Natural killer cell (primary cell): Measurements from ENCODE around the gene LTF. TPM values are rescaled to one million over a fixed set of nuclear protein-coding genes. Genes with fewer than 3 reads are reported as not detected.

Source experiments
- ATAC-seq, 3 donors: fragments of 150-1000 bp in 2 of 3; fragments of 200-7000 bp in 1 of 3; cut with Tn5 transposase; 1 replicate in 1 of 3; 2 replicates in 2 of 3; pipeline ENCODE4 v1.10.0; 2021; ENCODE audit warnings: mild to moderate bottlenecking in 2 of 3, moderate library complexity in 2 of 3
- DNase-seq, 2 donors: peaks; one replicate each; pipeline versions ENCODE4 v3.0.0 to v3.0.0-alpha.2; 2013 to 2021; ENCODE audit warnings: mixed read lengths in 1 of 2
- H3K27ac ChIP-seq: one replicate; pipeline ENCODE4 v1.5.1; 2013; ENCODE audit warnings: mild to moderate bottlenecking, low read length
- H3K27me3 ChIP-seq: one replicate; pipeline ENCODE4 v1.6.1; 2013; ENCODE audit warnings: low read length; ENCODE audit not compliant: control insufficient read depth, insufficient read depth
- H3K36me3 ChIP-seq: one replicate; pipeline ENCODE4 v1.6.1; 2013; ENCODE audit warnings: low read length; ENCODE audit not compliant: control insufficient read depth, insufficient read depth
- H3K4me1 ChIP-seq: one replicate; pipeline ENCODE4 v1.6.1; 2013; ENCODE audit warnings: low read length; ENCODE audit not compliant: control insufficient read depth, insufficient read depth
- H3K4me3 ChIP-seq: one replicate; pipeline ENCODE4 v1.5.1; 2013; ENCODE audit warnings: low read length
- H3K9me3 ChIP-seq: one replicate; pipeline ENCODE4 v1.6.1; 2013; ENCODE audit warnings: low read length; ENCODE audit not compliant: control insufficient read depth, insufficient read depth
- H3K27ac Mint-ChIP-seq, 2 donors: one replicate each; pipeline ENCODE4 v1.8.0; 2022; ENCODE audit warnings: mild to moderate bottlenecking in 2 of 2, mixed read lengths in 2 of 2, moderate library complexity in 1 of 2
- H3K27me3 Mint-ChIP-seq, 2 donors: one replicate each; pipeline ENCODE4 v1.8.0; 2022; ENCODE audit warnings: low read depth in 2 of 2, mixed read lengths in 2 of 2
- H3K36me3 Mint-ChIP-seq: one replicate; pipeline ENCODE4 v1.8.0; 2022; ENCODE audit warnings: mixed read lengths
- H3K4me1 Mint-ChIP-seq, 2 donors: one replicate each; pipeline ENCODE4 v1.8.0; 2022; ENCODE audit warnings: mixed read lengths in 2 of 2
- H3K4me3 Mint-ChIP-seq: one replicate; pipeline ENCODE4 v1.8.0; 2022; ENCODE audit warnings: mild to moderate bottlenecking, moderate library complexity, mixed read lengths
- H3K9me3 Mint-ChIP-seq, 2 donors: one replicate each; pipeline ENCODE4 v1.8.0; 2022; ENCODE audit warnings: mixed read lengths in 2 of 2
- CTCF ChIP-seq: fragments of 200-600 bp; IDR thresholded peaks from one replicate; pipeline ENCODE4 v1.8.0; 2022; ENCODE audit warnings: antibody characterized with exemption
- WGBS: methylation state at CpG from one replicate; pipeline ENCODE4 v1.1.7; 2013; ENCODE audit warnings: missing lambda C conversion rate; ENCODE audit not compliant: insufficient coverage; 5-methylcytosine and 5-hydroxymethylcytosine counted together
- intact Hi-C: fragments of 100-400 bp; cut with micrococcal nuclease; formaldehyde crosslinking; loops from one replicate; pipeline ENCODE4 v1.14.2; 2022
- total RNA-seq, 4 donors: library from RNA; stranded (reverse); fragments of 120-200 nt in 1 of 4; gene quantifications; one replicate each; pipeline versions ENCODE4 v1.2.3 to v1.2.4, GENCODE V29; 2013 to 2022

The LTF gene
- total RNA-seq, 3 donors from 2014 or later (not counting 1 experiment from before 2014, with no cell fraction given): 1.0 to 1.1 TPM; not detected in 1

GRCh38 chr3:46503200-46503874 is 38.6 kb upstream of the LTF start:
- H3K27me3 Mint-ChIP-seq: peaks cover 10 to 19% of the 10 kb centered on the region in 2 donors
- no peaks in the 10 kb centered on the region for H3K9me3 Mint-ChIP-seq

GRCh38 chr3:46501702-46502101 is 37.0 kb upstream of the LTF start:
- Histone ChIP-seq H3K4me3 (no peak overlapping the region), H3K9me3 (no peaks in the 10 kb centered on the region), H3K36me3 (no peaks in the 10 kb centered on the region), H3K27me3 (no peaks in the 10 kb centered on the region), H3K4me1 (no peaks in the 10 kb centered on the region), H3K27ac (no peak overlapping the region)
- ATAC-seq (no peak), DNase-seq (no peak)
- H3K4me3 Mint-ChIP-seq: no peak overlapping the region
- peaks cover 0 to 10% of the 10 kb centered on the region in 2 donors for H3K4me1 Mint-ChIP-seq
- no peak overlapping the region for H3K27ac Mint-ChIP-seq
- 82% methylated on average over 4 of the region's 4 CpGs for WGBS
- H3K9me3 Mint-ChIP-seq: no peaks in the 10 kb centered on the region
- intact Hi-C loops: no loop called here
- H3K36me3 Mint-ChIP-seq: no peaks in the 10 kb centered on the region
- no peak for TF ChIP-seq CTCF
- H3K27me3 Mint-ChIP-seq: peaks cover 5 to 10% of the 10 kb centered on the region in 2 donors

More at GRCh38 chr3:46503200-46503874, 38.6 kb upstream of the LTF start:
- DNase-seq (no peak), ATAC-seq (no peak)
- Mint-ChIP-seq H3K4me3 (no peak overlapping the region), H3K36me3 (no peaks in the 10 kb centered on the region), H3K27ac (peak overlapping the region in 1 of 2 donors; percentile 23), H3K4me1 (peaks cover 0 to 10% of the 10 kb centered on the region in 2 donors)
- no peaks in the 10 kb centered on the region for H3K27me3 ChIP-seq
- H3K4me3 ChIP-seq: no peak overlapping the region
- intact Hi-C loops: no loop called here
- no peaks in the 10 kb centered on the region for H3K4me1 ChIP-seq
- 83% methylated on average over 7 of the region's 7 CpGs for WGBS
- no peaks in the 10 kb centered on the region for H3K36me3 ChIP-seq
- H3K27ac ChIP-seq: no peak overlapping the region
- H3K9me3 ChIP-seq: no peaks in the 10 kb centered on the region
- no peak for TF ChIP-seq CTCF

GRCh38 chr3:46500656-46501635 is 36.2 kb upstream of the LTF start:
- H3K9me3 ChIP-seq: no peaks in the 10 kb centered on the region
- no peaks in the 10 kb centered on the region for H3K36me3 ChIP-seq
- peaks cover 0 to 10% of the 10 kb centered on the region in 2 donors for H3K4me1 Mint-ChIP-seq
- H3K27ac ChIP-seq: no peak overlapping the region
- DNase-seq (no peak), ATAC-seq (no peak)
- H3K9me3 Mint-ChIP-seq: no peaks in the 10 kb centered on the region
- no peak overlapping the region for H3K27ac Mint-ChIP-seq
- no peaks in the 10 kb centered on the region for H3K36me3 Mint-ChIP-seq
- TF ChIP-seq CTCF: no peak
- no peaks in the 10 kb centered on the region for H3K27me3 ChIP-seq
- peaks cover 0 to 8% of the 10 kb centered on the region in 2 donors for H3K27me3 Mint-ChIP-seq
- intact Hi-C loops: no loop called here
- H3K4me3 Mint-ChIP-seq: no peak overlapping the region
- WGBS: 54% methylated on average over 5 of the region's 5 CpGs
- no peaks in the 10 kb centered on the region for H3K4me1 ChIP-seq
- no peak overlapping the region for H3K4me3 ChIP-seq
